NCI-H2107 treated with DMSO at 0.1 percent for 48 hours (cell line): ENCODE measurements around the gene TP53I13.
"Not testable (repeated sequence)": the region's sequence is repeated elsewhere in the genome, so short reads cannot be mapped to it uniquely, and the experiment has no call there.

Experiments used
- DNase-seq: peaks from one replicate; lab custom pipeline; 2025; ENCODE audit not compliant: unreplicated experiment; lab: John Stamatoyannopoulos, UW

Gene TP53I13, protein sequence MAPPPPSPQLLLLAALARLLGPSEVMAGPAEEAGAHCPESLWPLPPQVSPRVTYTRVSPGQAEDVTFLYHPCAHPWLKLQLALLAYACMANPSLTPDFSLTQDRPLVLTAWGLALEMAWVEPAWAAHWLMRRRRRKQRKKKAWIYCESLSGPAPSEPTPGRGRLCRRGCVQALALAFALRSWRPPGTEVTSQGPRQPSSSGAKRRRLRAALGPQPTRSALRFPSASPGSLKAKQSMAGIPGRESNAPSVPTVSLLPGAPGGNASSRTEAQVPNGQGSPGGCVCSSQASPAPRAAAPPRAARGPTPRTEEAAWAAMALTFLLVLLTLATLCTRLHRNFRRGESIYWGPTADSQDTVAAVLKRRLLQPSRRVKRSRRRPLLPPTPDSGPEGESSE

DNA sequence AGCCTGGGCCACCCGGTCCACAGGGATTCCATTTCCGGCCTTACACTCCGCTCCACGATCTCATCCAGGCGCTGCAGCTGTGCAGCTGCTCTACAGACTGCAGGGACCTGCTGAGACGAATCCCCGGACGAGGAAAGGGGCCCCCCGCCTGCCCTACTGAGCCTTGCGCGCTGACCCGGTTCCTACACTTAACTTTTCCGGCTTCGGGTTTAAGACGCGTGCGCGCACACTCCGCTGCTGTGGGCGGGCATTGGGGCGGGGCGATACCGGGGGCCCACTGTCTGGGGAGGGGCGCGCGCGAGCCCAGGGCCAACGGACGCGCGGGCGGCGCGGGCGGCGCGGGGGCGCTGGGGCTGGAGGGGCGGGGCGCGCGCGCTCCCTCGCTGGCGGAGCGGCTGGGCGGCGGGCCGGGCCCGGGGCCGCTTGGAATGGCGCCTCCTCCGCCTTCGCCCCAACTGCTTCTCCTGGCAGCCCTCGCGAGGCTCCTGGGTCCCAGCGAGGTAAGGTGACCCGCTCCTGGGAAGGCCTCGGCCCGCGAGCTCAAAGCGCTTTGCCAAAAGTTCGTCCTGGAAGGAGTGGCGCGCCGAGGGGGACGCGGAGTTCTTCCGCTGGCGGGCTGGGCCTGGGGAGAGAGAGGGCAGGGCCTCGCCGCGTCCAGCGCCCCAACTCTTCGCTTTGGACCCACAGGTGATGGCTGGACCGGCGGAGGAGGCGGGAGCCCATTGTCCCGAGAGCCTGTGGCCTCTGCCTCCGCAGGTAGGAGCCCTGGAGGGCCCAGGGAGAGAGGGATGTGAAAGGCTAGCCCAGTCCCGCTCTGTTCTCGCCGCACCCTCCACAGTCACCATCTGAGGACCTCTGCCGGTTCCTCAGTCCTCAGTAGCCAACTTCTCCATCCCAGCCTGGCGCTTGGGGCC lies at the start of gene TP53I13:
TSS of gene TP53I13 (plus strand) at position 371 of the 914 bp plus-strand sequence. CDS start at position 429, 58 bp downstream.
- no peak for DNase-seq

DNA sequence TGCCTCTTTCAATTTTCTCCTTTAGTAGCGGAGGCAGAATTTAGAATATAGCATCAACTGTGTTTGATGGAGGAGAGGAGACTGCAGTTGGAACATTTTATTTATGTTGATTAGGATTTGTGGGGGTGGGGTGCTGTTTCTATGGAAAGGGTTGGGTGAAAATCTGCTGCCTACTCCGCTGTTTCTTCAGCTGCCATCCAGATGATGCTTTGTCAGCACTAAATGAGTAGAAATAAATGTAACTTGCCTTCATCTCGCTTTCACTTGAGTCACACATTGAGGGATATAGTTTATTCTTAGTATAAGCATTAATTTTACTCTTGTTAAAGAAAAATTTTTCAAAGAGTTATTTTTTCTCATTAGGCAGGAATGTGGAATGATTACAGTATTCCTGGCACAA lies 43.8 kb upstream of the TP53I13 start:
- DNase-seq = no peak

DNA sequence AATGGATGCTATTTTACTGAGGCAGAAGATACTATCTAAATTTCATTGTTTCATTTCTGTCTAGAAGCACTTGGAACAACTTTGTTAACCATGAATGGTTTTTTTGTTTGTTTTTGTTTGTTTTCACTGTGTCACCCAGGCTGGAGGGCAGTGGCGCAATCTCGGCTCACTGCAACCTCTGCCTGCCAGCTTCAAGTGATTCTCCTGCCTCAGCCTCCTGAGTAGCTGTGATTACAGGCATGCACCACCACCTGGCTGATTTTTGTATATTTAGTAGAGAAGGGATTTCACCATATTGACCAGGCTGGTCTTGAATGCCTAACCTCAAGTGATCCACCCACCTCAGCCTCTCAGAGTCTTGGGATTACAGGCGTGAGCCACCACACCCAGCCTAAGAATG lies 42.2 kb upstream of the TP53I13 start:
- no peak for DNase-seq

DNA sequence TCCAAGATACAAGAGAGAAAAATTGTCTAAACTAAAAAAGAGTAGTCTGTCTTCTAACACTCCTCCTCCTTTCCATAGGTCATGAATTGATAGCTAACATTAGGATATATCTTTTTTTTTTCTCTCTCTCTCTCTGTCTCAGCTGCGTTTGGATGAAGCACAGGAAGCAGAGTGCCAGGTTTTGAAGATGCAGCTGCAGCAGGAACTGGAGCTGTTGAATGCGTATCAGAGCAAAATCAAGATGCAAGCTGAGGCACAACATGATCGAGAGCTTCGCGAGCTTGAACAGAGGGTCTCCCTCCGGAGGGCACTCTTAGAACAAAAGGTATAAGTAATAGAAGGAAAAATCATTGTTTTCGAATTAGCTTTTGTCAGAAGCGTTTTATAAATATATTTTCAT lies 34.5 kb upstream of the TP53I13 start:
- DNase-seq = no peak

DNA sequence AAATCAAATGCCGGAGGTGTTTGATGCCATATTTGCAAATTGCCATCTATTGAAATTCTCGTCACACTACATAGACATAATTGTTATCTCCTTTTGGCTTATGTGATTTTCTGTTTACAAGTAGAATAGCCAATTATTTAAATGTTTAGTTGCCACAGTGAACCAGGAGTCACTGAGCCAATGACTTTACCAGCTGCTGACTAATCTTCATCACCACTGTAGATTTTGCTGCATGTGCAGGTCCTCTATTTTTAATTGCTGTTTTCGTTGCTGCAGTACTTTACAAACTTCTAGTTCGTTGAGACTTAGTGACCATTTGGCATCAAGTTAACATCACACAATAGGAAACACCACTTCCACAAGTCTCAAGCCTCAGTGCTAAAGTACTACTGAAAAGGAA lies 24.4 kb upstream of the TP53I13 start:
- no peak for DNase-seq

DNA sequence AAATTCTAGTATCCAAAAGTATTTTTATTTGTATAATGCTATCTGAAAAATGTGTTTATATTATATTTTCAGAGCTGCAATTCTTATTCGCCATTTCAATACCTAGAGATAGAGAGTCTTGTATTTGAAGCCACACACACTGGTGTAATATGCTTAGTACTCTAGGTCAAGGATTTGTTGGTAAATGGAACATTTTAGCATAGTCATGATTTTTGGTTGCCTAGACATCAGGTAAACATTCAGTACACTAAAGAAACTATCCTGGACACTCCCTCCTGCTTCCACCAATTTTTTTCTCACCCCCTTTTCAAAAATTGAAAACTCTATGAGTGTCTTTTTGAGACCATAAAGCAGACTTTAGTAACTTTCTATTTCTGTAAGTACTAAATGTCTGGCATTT lies 22.4 kb upstream of the TP53I13 start:
- DNase-seq = no peak

DNA sequence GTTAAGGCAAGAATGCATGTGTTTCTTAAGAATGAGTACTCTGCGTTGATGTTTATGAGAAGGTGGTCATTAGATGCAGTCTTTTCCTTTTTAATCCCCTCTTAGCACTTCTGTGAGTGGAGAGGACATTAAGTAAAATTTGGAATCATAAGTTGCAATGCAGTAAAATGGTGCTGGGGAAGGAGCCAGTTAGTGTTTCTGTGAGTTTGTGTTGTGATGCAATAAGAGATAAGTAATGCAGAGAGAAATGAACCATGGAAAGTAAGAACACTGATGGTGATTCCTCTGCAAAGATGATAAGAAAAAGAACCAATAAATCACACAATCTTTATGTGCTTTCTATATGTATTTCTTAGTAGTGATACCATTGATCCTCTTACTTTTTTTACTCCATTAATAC lies 21.7 kb upstream of the TP53I13 start:
- no peak for DNase-seq

DNA sequence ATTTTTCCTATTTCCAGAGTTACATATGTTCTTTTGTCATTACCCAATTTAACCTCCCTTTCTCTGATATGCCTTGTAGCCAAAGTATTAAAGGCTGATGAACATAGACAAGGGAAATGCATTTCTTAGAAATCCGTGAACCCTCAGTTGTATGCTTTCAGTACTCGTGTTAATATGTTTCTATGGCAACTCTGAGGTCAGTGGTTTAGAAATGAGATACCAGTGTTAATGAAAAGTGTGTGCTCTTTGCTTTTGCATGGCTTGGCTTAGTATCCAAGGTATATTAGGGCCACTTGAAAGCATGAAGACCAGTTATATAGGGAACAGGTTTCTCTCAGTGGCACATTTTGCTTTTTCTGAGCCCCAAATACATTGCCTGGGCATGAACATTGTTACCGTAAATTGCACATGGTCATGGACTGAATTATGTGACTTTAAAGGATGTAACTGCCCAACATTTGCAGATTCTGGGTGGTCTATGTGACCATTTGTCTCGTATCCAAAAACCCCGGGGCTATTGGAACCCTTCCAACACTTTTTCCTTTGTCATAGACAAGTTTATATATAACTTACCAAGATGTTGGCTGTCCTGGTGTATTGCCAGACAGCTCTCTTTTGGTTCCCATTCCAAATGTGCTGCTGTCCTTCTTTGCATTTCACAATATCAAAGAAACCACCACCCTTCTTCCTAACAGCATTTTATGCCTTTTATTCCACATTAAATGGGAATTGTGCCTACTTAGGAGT lies 19.2 kb upstream of the TP53I13 start:
- no peak for DNase-seq

DNA sequence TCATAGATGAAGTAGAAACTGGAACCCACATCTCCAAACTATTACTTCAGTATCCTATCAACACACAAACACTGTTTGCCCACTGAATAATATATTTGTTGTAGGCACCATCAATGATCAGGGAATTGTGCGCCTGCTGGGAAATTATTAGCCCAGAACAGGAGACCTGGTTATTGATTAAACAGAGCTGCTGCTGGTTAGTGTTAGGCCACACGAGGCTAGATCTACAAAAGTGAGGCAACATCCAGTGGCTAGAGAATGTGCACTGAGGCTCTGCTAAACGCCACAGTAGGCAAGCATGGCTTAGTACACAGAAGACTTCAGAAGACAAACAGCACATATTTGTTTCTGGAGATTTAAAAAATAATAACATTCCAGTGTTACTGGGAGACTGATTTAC lies 12.7 kb upstream of the TP53I13 start:
- DNase-seq = no peak

DNA sequence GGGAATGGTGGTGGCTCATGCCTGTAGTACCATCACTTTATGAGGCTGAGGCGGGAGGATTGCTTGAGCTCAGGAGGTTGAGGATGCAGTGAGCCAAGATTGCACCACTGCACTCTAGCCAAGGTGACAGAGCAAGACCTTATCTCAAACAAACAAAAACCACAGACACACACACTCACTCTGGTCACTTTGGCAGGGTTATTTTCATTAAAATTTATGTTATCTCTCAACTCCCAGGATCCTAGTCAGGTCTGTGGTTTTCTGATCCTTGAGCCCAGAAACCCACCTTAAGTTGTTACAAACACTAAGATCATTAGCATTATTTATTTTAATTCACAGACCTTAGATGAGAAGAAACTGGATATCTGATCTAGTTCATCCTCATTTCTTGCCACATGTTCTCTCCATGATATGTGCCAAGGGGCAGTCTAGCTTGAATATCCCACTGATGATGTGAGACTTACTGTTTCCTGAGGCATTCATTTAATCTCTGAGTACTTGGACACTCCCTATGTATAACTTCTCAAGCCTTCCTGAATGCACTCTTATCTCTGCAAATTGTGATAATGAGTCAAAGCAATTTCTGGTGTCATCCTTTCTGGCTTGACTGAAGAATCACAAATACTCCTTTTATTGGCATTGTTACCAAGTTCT lies 11.3 kb upstream of the TP53I13 start:
- no peak for DNase-seq

DNA sequence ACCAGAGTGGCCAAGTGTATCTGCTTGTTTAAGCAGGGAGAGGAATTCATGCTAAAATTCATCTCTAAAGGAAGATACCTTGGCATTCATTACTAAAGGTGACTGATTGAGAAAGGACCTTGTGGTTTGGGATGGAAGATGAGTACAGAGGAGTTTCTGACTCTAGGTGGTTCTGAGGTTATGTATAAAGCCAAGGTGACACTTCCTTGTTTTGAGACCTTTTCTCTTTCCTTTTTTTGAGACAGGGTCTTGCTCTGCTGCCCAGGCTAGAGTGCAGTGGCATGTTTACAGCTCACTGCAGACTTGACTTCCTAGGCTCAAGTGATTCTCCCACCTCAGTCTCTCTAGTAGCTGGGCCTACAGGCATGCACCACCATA lies 10.8 kb upstream of the TP53I13 start:
- no peak for DNase-seq

DNA sequence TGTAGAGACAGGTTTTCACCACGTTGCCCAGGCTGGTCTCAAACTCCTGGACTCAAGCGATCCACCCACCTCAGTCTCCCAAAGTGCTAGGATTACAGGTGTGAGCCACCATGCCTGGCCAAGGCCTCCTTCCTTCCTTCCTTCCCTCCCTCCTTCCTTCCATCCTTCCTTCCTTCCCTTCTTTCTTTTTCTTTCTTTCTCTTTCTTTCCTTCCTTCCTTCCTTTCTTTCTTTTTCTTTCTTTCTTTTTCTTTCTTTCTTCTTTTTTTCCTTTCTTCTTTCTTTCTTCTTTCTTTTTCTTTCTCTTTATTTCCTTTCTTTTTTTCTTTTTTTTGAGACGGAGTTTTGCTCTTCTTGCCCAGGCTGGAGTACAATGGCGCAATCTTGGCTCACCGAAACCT lies 10.4 kb upstream of the TP53I13 start:
- not testable (repeated sequence) for DNase-seq

DNA sequence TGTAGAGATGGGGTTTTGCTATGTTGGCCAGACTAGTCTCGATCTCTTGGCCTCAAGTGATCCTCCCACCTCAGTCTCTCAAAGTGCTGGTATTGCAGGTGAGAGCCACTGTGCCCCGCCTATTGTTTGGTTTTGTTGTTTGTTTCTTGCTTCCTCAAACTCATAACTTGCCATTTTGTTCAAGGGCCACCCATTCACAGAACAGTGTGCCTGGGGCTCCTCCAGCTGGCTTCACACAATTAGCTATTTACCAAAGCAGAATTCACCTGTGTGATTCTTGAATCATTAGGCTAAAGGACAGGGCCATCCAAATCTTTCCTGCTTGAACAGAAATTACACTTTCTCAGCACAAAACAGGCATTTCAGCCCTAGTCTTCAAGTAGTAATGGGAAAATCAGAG lies 8.9 kb upstream of the TP53I13 start:
- no peak for DNase-seq

DNA sequence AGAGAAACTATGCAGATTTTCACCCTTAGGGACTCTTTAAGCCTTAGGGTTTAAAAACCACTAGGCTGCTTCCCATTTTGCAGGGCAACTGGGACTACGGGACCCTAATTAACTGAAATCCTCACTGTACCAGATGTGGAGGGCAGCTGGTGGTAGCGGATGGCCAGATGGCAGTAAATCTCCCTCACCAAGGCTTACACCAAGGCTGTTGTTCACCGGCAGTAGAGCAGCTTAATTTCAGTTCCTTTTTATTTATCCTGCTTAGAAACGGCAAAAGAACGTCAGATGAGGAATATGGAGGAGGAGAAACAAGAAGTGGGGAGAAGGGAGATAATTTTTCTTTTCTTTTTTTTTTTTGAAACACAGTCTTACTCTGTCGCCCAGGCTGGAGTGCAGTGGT lies 8.2 kb upstream of the TP53I13 start:
- DNase-seq = no peak

DNA sequence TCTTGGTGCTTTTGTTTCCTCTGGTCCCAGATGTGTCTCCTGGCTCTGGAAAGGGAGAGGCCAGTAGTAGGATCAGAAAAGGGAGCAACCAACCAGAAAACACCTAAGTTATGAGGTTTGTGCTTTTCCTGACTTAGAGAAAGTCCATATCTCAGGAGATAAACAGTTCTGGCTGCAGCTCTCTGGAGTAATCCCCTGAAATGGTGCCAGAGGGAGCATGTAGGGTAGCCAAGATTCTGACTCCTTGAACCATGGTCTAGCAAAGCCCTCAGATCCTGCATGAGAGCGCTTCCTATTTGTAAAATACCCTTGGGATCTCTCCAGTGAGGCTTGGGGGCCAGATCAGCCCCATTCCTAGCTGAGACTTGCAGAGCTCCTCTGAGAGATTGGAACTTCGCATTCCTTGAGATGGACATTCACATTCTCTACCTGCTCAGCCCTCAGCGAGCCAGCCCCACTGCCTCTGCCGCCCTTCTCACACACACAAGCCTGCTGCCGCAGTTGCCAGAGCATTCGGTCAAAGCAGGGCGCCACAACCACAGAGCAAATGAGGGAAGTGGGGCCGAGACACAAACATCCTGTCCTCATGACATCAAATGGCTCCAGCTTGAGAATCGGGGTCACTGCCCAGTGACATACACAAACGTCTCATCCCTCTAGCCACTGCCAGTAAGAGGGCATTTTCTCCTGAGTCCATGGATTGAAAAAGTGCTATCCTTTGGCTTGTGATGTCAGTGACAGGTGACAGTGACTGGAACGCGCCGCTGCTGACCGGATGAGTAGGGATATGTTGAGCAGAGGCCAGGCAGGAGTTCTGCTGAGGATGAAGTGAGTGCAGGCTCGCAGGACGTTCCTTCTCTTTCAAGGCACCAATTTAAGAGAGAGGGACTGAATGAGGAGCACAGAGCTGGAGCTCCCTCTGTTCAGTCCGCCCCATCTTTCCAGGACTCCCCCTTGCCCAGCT lies 6.7 kb upstream of the TP53I13 start:
- DNase-seq = no peak

DNA sequence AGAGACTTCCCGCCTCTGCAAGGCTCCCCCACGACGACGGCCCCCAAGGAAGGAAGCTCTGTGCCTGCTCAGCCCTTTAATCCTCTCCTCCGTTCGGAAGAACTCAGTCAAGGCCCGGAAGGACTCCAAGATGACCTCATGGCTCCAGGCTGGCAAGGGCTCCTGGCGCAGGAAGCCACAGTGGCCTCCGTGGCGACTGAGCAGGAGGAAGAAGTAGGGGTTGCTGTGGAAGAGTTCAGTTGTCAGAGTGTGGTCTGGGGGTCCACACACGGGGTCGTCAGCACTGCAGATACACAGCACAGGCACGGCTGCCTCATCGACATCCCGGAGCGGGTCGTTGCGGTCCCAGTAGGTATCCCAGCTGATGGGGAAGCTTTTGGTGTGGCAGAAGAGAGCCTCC lies 5.9 kb upstream of the TP53I13 start:
- no peak for DNase-seq

DNA sequence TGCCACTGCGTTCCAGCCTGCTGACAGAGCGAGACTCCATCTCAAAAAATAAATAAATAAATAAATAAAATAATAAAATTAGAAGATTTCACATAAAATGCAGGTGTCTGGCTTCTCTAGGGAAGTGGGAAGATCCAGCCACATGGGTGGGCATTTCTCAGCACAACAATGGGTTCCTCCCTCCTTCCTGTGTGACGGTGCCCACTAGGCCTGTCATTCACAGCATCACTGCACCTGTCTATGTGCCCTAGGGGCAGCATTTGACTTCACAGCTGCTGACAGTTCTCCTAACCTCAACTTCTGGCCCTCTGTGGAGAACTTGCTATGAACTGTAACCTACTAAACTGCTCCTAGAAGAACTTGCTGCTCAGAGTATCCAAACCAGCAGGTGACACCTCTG lies 4.7 kb upstream of the TP53I13 start:
- DNase-seq = no peak

DNA sequence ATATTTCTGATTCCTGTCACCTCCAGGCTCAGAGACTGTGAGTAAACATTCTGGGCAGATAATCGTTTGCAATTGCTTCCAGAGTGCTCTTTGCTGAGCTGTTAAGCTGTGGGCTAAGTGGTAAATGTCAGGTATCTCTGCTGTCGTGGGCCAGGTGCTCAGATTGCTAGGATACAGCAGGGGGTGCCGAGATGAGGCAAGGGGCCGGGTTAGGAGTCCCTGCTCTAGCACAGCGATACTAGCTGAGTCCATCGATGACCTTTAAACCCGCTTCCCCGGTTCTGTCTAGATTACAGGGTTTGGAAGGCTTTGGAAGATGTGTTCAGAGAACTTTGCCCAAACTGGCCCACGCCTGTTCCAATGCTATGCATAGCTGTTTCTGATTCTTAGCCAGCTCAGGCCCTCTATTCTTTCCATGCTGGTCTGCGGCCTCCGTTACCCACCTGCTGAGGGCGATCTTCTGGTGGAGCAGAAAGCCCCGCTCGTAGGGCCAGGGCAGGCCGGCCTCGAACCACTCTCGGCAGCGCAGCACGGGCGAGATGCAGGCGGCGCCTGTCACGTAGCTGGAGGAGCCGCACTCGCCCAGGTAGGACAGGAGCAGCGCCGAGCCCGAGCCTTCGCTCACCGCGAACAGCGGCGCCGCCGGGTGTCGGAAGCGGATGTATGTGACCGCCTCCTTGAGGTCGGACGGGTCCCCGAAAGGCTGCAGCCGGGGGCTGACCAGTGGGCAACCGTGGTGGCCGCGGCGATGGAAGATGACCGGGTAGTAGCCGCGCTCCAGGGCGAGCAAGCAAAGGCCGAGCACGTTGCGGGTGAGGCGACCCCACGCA lies 2.6 kb upstream of the TP53I13 start:
- DNase-seq = peak; percentile 68
